K562 (cell line): ENCODE measurements around the gene OPHN1. TPM values are rescaled to one million over a fixed set of nuclear protein-coding genes. Genes with fewer than 3 reads are reported as not detected.

Source experiments
- ATAC-seq: fragments of 200-7000 bp; cut with Tn5 transposase; 3 replicates; pipeline ENCODE4 v1.9.1; 2020; ENCODE audit warnings: moderate library complexity
- BruUV-seq: library from RNA; stranded (reverse); fragments of 400-500 nt; replicated peaks from 2 replicates; lab custom pipeline; 2021; lab: Mats Ljungman, UMichigan
- CTCF ChIA-PET: fragments of 300-600 bp; formaldehyde crosslinking; extraction: SDS; loops from one replicate; lab custom pipeline; 2021; ENCODE audit warnings: low intra/inter-chr PET ratio; lab: Yijun Ruan, JAX
- POLR2A ChIA-PET: fragments of 300-600, 350-650 bp; sonication (Branson Sonifier 250); formaldehyde crosslinking; extraction: SDS; loops from one replicate; lab custom pipeline; 2021; ENCODE audit warnings: antibody characterized with exemption, inconsistent platforms; lab: Yijun Ruan, JAX
- DNase-seq, 4 experiments: peaks; one replicate each; pipeline versions ENCODE4 v3.0.0 to v3.0.0-alpha.2; 2011 to 2018; ENCODE audit warnings: low spot score in 3 of 4, mixed read lengths in 3 of 4; ENCODE audit errors: extremely low read depth in 1 of 4
- FAIRE-seq: peaks from 2 replicates; lab custom pipeline; 2011; peaks lifted over from hg19 to GRCh38; lab: Jason Lieb, UNC
- H2AFZ ChIP-seq: 2 replicates; pipeline ENCODE4 v1.6.0; 2011; ENCODE audit warnings: low read depth, low read length, control low read depth, inconsistent platforms
- H3K27ac ChIP-seq: fragments of 200-600 bp; 3 replicates; pipeline ENCODE4 v1.8.0; 2011; ENCODE audit warnings: low read depth, mild to moderate bottlenecking, control low read depth, inconsistent platforms, low read length, moderate library complexity, mixed read lengths; ENCODE audit errors: extremely low read depth
- H3K27me3 ChIP-seq, 2 experiments: fragments of 300-600 bp in 1 of 2; 2 replicates in 1 of 2; 3 replicates in 1 of 2; pipeline versions ENCODE4 v1.6.0 to v1.8.0; 2011; ENCODE audit warnings: inconsistent platforms in 2 of 2, low read length in 2 of 2, mild to moderate bottlenecking in 1 of 2, mixed read lengths in 1 of 2, moderate library complexity in 1 of 2; ENCODE audit not compliant: control insufficient read depth in 2 of 2, insufficient read depth in 2 of 2
- H3K36me3 ChIP-seq: fragments of 300-600 bp; 3 replicates; pipeline ENCODE4 v1.8.0; 2011; ENCODE audit warnings: mild to moderate bottlenecking, low read length, inconsistent platforms; ENCODE audit not compliant: control insufficient read depth, insufficient read depth
- H3K4me1 ChIP-seq, 2 experiments: fragments of 200-600 bp in 1 of 2; replicated peaks in 1 of 2; 2 replicates in 1 of 2; 3 replicates in 1 of 2; pipeline versions ENCODE4 v1.5.1 to v1.8.0; 2011; ENCODE audit warnings: inconsistent platforms in 2 of 2, low read length in 2 of 2, mild to moderate bottlenecking in 1 of 2, mixed read lengths in 1 of 2, moderate library complexity in 1 of 2; ENCODE audit not compliant: control insufficient read depth in 2 of 2, insufficient read depth in 2 of 2
- H3K4me2 ChIP-seq: 2 replicates; pipeline ENCODE4 v1.6.1; 2011; ENCODE audit warnings: low read length, control low read depth, inconsistent platforms, mixed read lengths; ENCODE audit not compliant: insufficient read depth
- H3K4me3 ChIP-seq: fragments of 200-600 bp; sonication (generic), shearing (Covaris generic); 2 replicates; pipeline ENCODE4 v1.5.1; 2016; ENCODE audit warnings: control low read depth, inconsistent platforms
- H3K79me2 ChIP-seq: fragments of 200-600 bp; 3 replicates; pipeline ENCODE4 v1.8.0; 2011; ENCODE audit warnings: low read length, inconsistent platforms; ENCODE audit not compliant: control insufficient read depth, insufficient read depth
- H3K9ac ChIP-seq, 2 experiments: 2 replicates each; pipeline versions ENCODE4 v1.6.0 to v1.6.1; 2011; ENCODE audit warnings: low read depth in 2 of 2, low read length in 2 of 2, control low read depth in 1 of 2, inconsistent platforms in 1 of 2, mild to moderate bottlenecking in 1 of 2, mixed read lengths in 1 of 2; ENCODE audit not compliant: insufficient read depth in 1 of 2
- H3K9me1 ChIP-seq: one replicate; pipeline ENCODE4 v1.6.0; 2011; ENCODE audit warnings: inconsistent platforms, mild to moderate bottlenecking, low read length, moderate library complexity; ENCODE audit not compliant: control insufficient read depth, insufficient read depth
- H3K9me3 ChIP-seq: replicated peaks from 2 replicates; pipeline ENCODE4 v1.5.1; 2011; ENCODE audit warnings: low read depth, low read length, inconsistent platforms; ENCODE audit not compliant: control insufficient read depth, insufficient read depth
- H4K20me1 ChIP-seq: replicated peaks from 2 replicates; pipeline ENCODE4 v1.6.1; 2011; ENCODE audit warnings: low read length, inconsistent platforms, mixed read lengths; ENCODE audit not compliant: control insufficient read depth, insufficient read depth
- BRF1 ChIP-seq: IDR thresholded peaks from 3 replicates; pipeline ENCODE4 v1.6.1; 2011; ENCODE audit warnings: borderline replicate concordance, mild to moderate bottlenecking; ENCODE audit not compliant: insufficient read length; ENCODE audit errors: extremely low read depth
- E2F4 ChIP-seq: sonication (generic); formaldehyde crosslinking; IDR thresholded peaks from 2 replicates; pipeline ENCODE4 v1.8.0; 2022; ENCODE audit warnings: mild to moderate bottlenecking, low read depth, missing genetic modification reagents
- ELK1 ChIP-seq: sonication (generic); formaldehyde crosslinking; IDR thresholded peaks from 2 replicates; pipeline ENCODE4 v1.8.1; 2022; ENCODE audit warnings: missing genetic modification reagents
- FIP1L1 ChIP-seq: fragments of 200-400 bp; formaldehyde crosslinking; IDR thresholded peaks from 2 replicates; pipeline ENCODE4 v1.6.1; 2018; ENCODE audit warnings: mild to moderate bottlenecking, low read depth, low read length; ENCODE audit not compliant: poor library complexity, severe bottlenecking
- GABPA ChIP-seq: fragments of 200-800 bp; sonication (Bioruptor generic); conservative IDR thresholded peaks from 2 replicates; pipeline ENCODE4 v1.6.1; 2016; ENCODE audit warnings: low read depth, missing genetic modification characterization, missing compliant biosample characterization
- HDAC2 ChIP-seq: fragments of 450-650 bp; IDR thresholded peaks from 2 replicates; pipeline ENCODE4 v1.6.1; 2016; ENCODE audit warnings: mild to moderate bottlenecking
- HNRNPLL ChIP-seq: fragments of 200-400 bp; formaldehyde crosslinking; IDR thresholded peaks from 2 replicates; pipeline ENCODE4 v1.6.1; 2017; ENCODE audit warnings: low read length, low read depth, mild to moderate bottlenecking; ENCODE audit not compliant: poor library complexity, severe bottlenecking
- NCOA1 ChIP-seq: fragments of 450-650 bp; IDR thresholded peaks from 2 replicates; pipeline ENCODE4 v1.6.1; 2016; ENCODE audit warnings: low read depth
- NR4A1 ChIP-seq, 2 experiments: fragments of 250-450 bp in 1 of 2; fragments of 450-650 bp in 1 of 2; sonication (Bioruptor Pico) in 1 of 2; IDR thresholded peaks; 2 replicates each; pipeline versions ENCODE4 v1.4.0 to v1.6.1; 2016 to 2020; ENCODE audit warnings: mild to moderate bottlenecking in 2 of 2, missing compliant biosample characterization in 1 of 2, missing genetic modification characterization in 1 of 2, moderate library complexity in 1 of 2
- POLR2AphosphoS5 ChIP-seq: IDR thresholded peaks from 2 replicates; pipeline ENCODE4 v1.6.1; 2011; ENCODE audit warnings: mild to moderate bottlenecking, low read depth, low read length, moderate library complexity; ENCODE audit not compliant: control insufficient read depth, insufficient read depth
- PTTG1 ChIP-seq: fragments of 450-650 bp; IDR thresholded peaks from 2 replicates; pipeline ENCODE4 v1.6.1; 2016; ENCODE audit warnings: low read depth, mild to moderate bottlenecking, missing genetic modification characterization, missing compliant biosample characterization
- SPI1 ChIP-seq: IDR thresholded peaks from 2 replicates; pipeline ENCODE4 v1.6.1; 2011; ENCODE audit warnings: low read depth, low read length, control low read depth, borderline replicate concordance
- SREBF2 ChIP-seq: sonication (generic); formaldehyde crosslinking; IDR thresholded peaks from 2 replicates; pipeline ENCODE4 v1.4.0; 2020; ENCODE audit warnings: mild to moderate bottlenecking, missing genetic modification reagents
- VEZF1 ChIP-seq: fragments of 200-800 bp; sonication (Bioruptor generic); IDR thresholded peaks from 2 replicates; pipeline ENCODE4 v1.6.1; 2017; ENCODE audit warnings: missing genetic modification characterization, missing compliant biosample characterization
- ZNF12 ChIP-seq: sonication (generic); formaldehyde crosslinking; IDR thresholded peaks from 2 replicates; pipeline ENCODE4 v1.4.0; 2020; ENCODE audit warnings: mild to moderate bottlenecking, missing genetic modification reagents
- WGBS: fragments of 100-300 bp; shearing (Covaris generic); methylation state at CpG from one replicate; pipeline ENCODE4 v1.1.6; 2016; ENCODE audit warnings: low coverage, mixed read lengths; ENCODE audit not compliant: insufficient coverage; ENCODE audit errors: missing lambda C conversion rate; 5-methylcytosine and 5-hydroxymethylcytosine counted together
- in situ Hi-C: fragments of 300-500 bp; cut with MboI; formaldehyde crosslinking; loops from 4 replicates; pipeline ENCODE4 v1.15.0; 2018; ENCODE audit warnings: inconsistent platforms, mixed read lengths
- intact Hi-C: fragments of 100-400 bp; cut with micrococcal nuclease; formaldehyde crosslinking; loops from 2 replicates; pipeline ENCODE4 v1.14.2; 2022
- polyA plus RNA-seq, 8 experiments: library from polyadenylated mRNA; depleted of rRNA in 4 of 8; stranded (reverse) in 5 of 8; unstranded in 3 of 8; fragments of >200 nt; fragmentation: Nextera tagmentation in 2 of 8; fragmentation: Illumina TruSeq in 1 of 8; extraction: Ambion mirVana in 2 of 8; extraction: Trizol in 1 of 8; gene quantifications; 2 replicates each; pipeline versions ENCODE4 v1.2.1 to v1.2.3, GENCODE V29; 2011 to 2014; ENCODE audit warnings: inconsistent platforms in 1 of 8, missing spikeins in 1 of 8
- total RNA-seq, 7 experiments: library from RNA; depleted of rRNA in 6 of 7; stranded (reverse); fragments of >200 nt in 6 of 7; fragmentation: Illumina TruSeq in 2 of 7; extraction: Trizol in 2 of 7; gene quantifications; 2 replicates each; pipeline versions ENCODE4 v1.2.1 to v1.2.3, GENCODE V29; 2011 to 2021; ENCODE audit warnings: low replicate concordance in 1 of 7

OPHN1 gene
- total and polyA plus RNA-seq, 9 of the 15 experiments (the other 6 are each of a cell fraction or from before 2014, with no cell fraction given) = 0.28 to 1.8 (median 1.0) TPM

GRCh38 chrX:68249401-68249831, 183.9 kb downstream of the OPHN1 start:
- POLR2A ChIA-PET = no interaction called here
- Histone ChIP-seq H3K79me2 (no peaks in the 10 kb centered on the region), H3K36me3 (no peaks in the 10 kb centered on the region), H3K4me1 (no peaks in the 10 kb centered on the region; a peak in 1 of 5 replicates), H2AFZ (no peak overlapping the region), H3K9me1 (no peaks in the 10 kb centered on the region), H4K20me1 (no peaks in the 10 kb centered on the region), H3K27me3 (no peaks in the 10 kb centered on the region), H3K4me3 (no peak overlapping the region), H3K9me3 (no peaks in the 10 kb centered on the region)
- 30% methylated on average over 4 of the region's 5 CpGs for WGBS
- in situ Hi-C loops = no loop called here
- ATAC-seq = no peak
- BruUV-seq = no TSS peak
- CTCF ChIA-PET = no interaction called here
- no peak for FAIRE-seq
- TF ChIP-seq NR4A1 (CRISPR knock-in tag; IDR thresholded peaks at IDR 0.05) = no peak
- TF ChIP-seq NR4A1 (tag; IDR thresholded peaks at IDR 0.05) = no peak
- no peak for TF ChIP-seq ELK1
- no peak for TF ChIP-seq NCOA1
- no peak for TF ChIP-seq SREBF2
- no peak for TF ChIP-seq HDAC2
- no peak for TF ChIP-seq BRF1
- TF ChIP-seq SPI1 = no peak
- no peak for TF ChIP-seq GABPA
- no peak for TF ChIP-seq FIP1L1
- TF ChIP-seq PTTG1 (tag) = no peak
- TF ChIP-seq ZNF12 = no peak
- no peak for TF ChIP-seq HNRNPLL
- TF ChIP-seq VEZF1 (CRISPR knock-in tag) = no peak
- TF ChIP-seq E2F4 (CRISPR knock-in tag) = no peak
- TF ChIP-seq POLR2AphosphoS5 = no peak
- TF ChIP-seq, all 486 proteins: peak for 0
- Histone ChIP-seq H3K4me2 (no peak overlapping the region), H3K9ac (no peak overlapping the region), H3K27ac (no peak overlapping the region)
- intact Hi-C loops = no loop called here
- DNase-seq = no peak
